Measurements from ENCODE around the gene NANOS2. TPM values are rescaled to one million over a fixed set of nuclear protein-coding genes. Genes with fewer than 3 reads are reported as not detected.

NANOS2 gene
- total and polyA plus RNA-seq, 4 donors: not detected

- no peak for TF ChIP-seq HNF4G (IDR thresholded peaks at IDR 0.05)
- no peak for TF ChIP-seq REST (IDR thresholded peaks at IDR 0.05)
- Histone ChIP-seq H3K9me3 (ENCODE audit: control insufficient read depth in 4 of 4, low read length in 3 of 4) (no peaks in the 10 kb centered on the region), H3K4me1 (ENCODE audit: control insufficient read depth in 4 of 4, insufficient read depth in 4 of 4, low read length in 3 of 4) (peaks cover 6 to 54% (median 31%) of the 10 kb centered on the region in 4 donors), H3K27ac (ENCODE audit: low read depth in 1 of 2, low read length in 2 of 2) (peak overlapping the region; percentile 96), H3K36me3 (ENCODE audit: control insufficient read depth in 4 of 4, insufficient read depth in 3 of 4, low read depth in 1 of 4, low read length in 3 of 4) (no peaks in the 10 kb centered on the region), H3K27me3 (ENCODE audit: control insufficient read depth in 4 of 4, insufficient read depth in 4 of 4, low read length in 3 of 4) (no peaks in the 10 kb centered on the region), H3K9ac (ENCODE audit: low read depth in 1 of 2, low read length in 2 of 2) (peak overlapping the region; percentile 98 to 99), H3K4me3 (ENCODE audit: low read depth in 1 of 3, low read length in 3 of 3) (peak overlapping the region; percentile 47 to 92 (median 83))
- 37% methylated on average over 11 of the region's 11 CpGs for WGBS
- DNase-seq (ENCODE audit: low spot score): no peak
Measured at GRCh38 chr19:45866400-45867176, 48.0 kb downstream of the NANOS2 start.

- 29% methylated on average over 9 of the region's 9 CpGs for WGBS
- Histone ChIP-seq H3K4me1 (ENCODE audit: control insufficient read depth in 4 of 4, insufficient read depth in 4 of 4, low read length in 3 of 4) (peaks cover 9 to 56% (median 39%) of the 10 kb centered on the region in 4 donors), H3K4me3 (ENCODE audit: low read depth in 1 of 3, low read length in 3 of 3) (peak overlapping the region; percentile 83 to 92 (median 83)), H3K9me3 (ENCODE audit: control insufficient read depth in 4 of 4, low read length in 3 of 4) (no peaks in the 10 kb centered on the region), H3K9ac (ENCODE audit: low read depth in 1 of 2, low read length in 2 of 2) (peak overlapping the region; percentile 98 to 99), H3K27ac (ENCODE audit: low read depth in 1 of 2, low read length in 2 of 2) (peak overlapping the region; percentile 96), H3K27me3 (ENCODE audit: control insufficient read depth in 4 of 4, insufficient read depth in 4 of 4, low read length in 3 of 4) (no peaks in the 10 kb centered on the region), H3K36me3 (ENCODE audit: control insufficient read depth in 4 of 4, insufficient read depth in 3 of 4, low read depth in 1 of 4, low read length in 3 of 4) (no peaks in the 10 kb centered on the region)
- TF ChIP-seq RXRA (IDR thresholded peaks at IDR 0.05): peak in 1 of 2 donors; percentile 9
- no peak for TF ChIP-seq ZBTB33 (IDR thresholded peaks at IDR 0.05)
- no peak for TF ChIP-seq HNF4A (conservative IDR thresholded peaks at IDR 0.05)
- no peak for DNase-seq (ENCODE audit: low spot score)
Measured at GRCh38 chr19:45865269-45865948, 49.2 kb downstream of the NANOS2 start.

- H3K36me3 ChIP-seq (ENCODE audit: control insufficient read depth in 4 of 4, insufficient read depth in 3 of 4, low read depth in 1 of 4, low read length in 3 of 4): no peaks in the 10 kb centered on the region
- TF ChIP-seq FOXA2 (IDR thresholded peaks at IDR 0.05): no peak
- no peak for TF ChIP-seq SP1 (IDR thresholded peaks at IDR 0.05)
- TF ChIP-seq REST (IDR thresholded peaks at IDR 0.05): no peak
- no peak for TF ChIP-seq MAX (IDR thresholded peaks at IDR 0.05)
- no peak for TF ChIP-seq JUND (IDR thresholded peaks at IDR 0.05)
- no peak for TF ChIP-seq HNF4G (IDR thresholded peaks at IDR 0.05)
- TF ChIP-seq ZBTB33 (IDR thresholded peaks at IDR 0.05): no peak
- TF ChIP-seq HNF4A (conservative IDR thresholded peaks at IDR 0.05): no peak
- H3K9me3 ChIP-seq (ENCODE audit: control insufficient read depth in 4 of 4, low read length in 3 of 4): no peaks in the 10 kb centered on the region
- 9% methylated on average over 12 of the region's 12 CpGs for WGBS
- peak overlapping the region; percentile 98 to 99 for H3K9ac ChIP-seq (ENCODE audit: low read depth in 1 of 2, low read length in 2 of 2)
- peaks cover 9 to 57% (median 40%) of the 10 kb centered on the region in 4 donors for H3K4me1 ChIP-seq (ENCODE audit: control insufficient read depth in 4 of 4, insufficient read depth in 4 of 4, low read length in 3 of 4)
- DNase-seq (ENCODE audit: low spot score): no peak
- H3K27me3 ChIP-seq (ENCODE audit: control insufficient read depth in 4 of 4, insufficient read depth in 4 of 4, low read length in 3 of 4): no peaks in the 10 kb centered on the region
- peak overlapping the region; percentile 83 to 92 (median 83) for H3K4me3 ChIP-seq (ENCODE audit: low read depth in 1 of 3, low read length in 3 of 3)
- H3K27ac ChIP-seq (ENCODE audit: low read depth in 1 of 2, low read length in 2 of 2): peak overlapping the region; percentile 96
Measured at GRCh38 chr19:45864629-45865082, 49.9 kb downstream of the NANOS2 start.
